Measurements from ENCODE around the gene PLAGL1.

Gene PLAGL1

GRCh38 chr6:143965503-143966171, 42.4 kb downstream of the PLAGL1 start:
- DNase-seq (ENCODE audit: low spot score): peak; percentile 71

DNA sequence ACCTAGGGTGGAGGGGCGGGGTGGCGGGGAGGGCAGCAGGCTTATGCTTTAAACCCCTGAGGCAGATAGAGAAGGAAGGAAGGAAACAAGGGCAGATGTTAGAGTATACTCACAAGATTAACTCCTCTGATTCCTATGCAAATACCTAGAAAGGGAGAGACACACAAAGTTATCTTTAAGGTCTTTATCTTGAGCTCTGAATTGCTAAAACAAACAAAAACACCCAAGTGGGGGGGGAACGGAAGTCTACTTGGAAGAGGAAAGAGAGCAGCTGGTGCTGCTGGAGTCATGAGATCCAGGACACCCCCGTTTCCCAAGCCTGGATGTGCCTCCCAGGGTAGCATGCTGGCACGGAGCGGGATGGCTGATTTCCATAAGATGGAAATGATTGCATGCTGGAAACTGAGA, 43.4 kb downstream of the PLAGL1 start:
- DNase-seq (ENCODE audit: low spot score): no peak

DNA sequence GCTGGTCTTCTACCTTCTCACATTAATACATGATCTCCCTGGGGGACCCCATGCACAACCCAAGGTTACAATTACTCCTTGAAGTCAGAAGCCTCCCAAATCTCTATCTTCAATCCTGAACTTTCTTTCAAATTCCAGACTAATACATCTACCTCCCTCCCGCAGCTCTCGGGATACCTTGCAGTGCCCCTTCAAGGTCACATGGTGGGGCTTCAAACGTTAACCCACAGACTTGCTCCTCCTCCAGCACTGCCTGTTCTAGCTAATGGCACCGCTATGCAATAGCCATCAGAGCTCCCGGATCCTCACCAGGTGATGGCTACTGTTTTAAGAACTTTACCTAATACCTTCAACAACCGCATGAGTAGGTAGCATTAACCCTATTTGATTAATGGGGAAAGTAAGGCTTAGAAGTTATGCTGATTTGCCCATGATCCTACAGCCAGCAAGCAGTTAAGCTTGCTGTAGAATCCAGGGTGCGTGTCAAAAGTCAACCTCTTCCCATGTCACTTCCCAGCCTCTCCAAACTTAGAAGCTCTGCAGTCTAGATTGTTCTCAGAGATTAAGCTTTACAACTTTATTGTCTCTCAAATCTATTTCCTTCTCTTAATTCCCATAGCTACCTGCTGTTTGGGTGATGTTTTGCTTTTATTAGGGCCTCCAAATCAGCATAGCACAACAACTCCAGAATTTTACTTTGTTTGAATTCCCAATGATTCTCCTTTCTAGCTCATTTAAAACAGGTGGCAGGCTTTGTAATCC, 44.7 kb downstream of the PLAGL1 start:
- DNase-seq (ENCODE audit: low spot score): no peak

- peak; percentile 64 for DNase-seq (ENCODE audit: low spot score)
Observed at GRCh38 chr6:143961886-143962878, 45.9 kb downstream of the PLAGL1 start.

GRCh38 chr6:143961066-143961465, 47.0 kb downstream of the PLAGL1 start:
- no peak for DNase-seq (ENCODE audit: low spot score)

DNA sequence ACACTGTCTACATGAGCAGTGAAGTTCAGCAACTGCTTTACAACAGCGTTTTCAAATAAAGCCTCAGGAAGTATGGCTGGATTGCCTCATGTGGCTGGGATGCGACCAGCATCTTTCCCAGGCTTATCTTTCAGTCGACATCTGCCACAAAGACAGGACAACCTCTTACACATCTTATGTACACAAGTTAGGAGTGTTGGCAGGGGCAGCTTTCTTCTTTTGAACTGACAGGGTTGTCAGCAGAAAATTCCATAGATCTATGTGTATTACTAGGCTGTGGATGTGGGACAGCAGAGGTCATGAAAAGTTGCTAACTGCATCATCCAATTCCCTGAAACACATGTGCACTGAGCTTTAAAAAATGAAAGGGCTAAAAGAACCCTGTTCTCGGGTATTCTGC, 48.1 kb downstream of the PLAGL1 start:
- DNase-seq (ENCODE audit: low spot score): no peak

DNA sequence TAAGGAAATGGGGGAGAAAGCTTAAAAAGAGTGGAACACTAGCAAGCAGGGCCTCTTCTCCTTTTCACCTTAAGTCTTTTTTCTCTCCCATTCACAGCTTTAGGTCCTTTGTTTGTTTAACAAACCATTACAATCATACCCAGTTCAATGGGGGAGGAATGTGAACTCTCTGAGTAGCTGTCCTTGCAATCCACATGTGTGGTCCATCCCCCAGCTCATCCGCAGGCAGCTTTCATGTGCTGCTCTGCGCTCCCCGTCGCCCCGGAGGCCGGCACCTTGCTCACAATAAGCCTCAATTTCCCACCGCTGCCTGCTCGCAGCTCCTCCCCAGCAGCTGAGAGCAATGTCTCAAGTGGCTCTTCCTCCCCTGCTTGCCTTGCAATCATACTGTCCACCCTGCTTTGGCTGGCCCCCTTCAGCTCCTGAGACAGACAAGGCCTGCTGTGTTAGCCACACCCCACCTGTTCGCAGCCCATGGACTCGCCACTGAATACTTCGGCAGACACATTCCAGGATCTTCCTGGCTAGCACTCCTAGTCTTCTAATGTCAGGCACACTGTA, 49.1 kb downstream of the PLAGL1 start:
- DNase-seq (ENCODE audit: low spot score): no peak

DNA sequence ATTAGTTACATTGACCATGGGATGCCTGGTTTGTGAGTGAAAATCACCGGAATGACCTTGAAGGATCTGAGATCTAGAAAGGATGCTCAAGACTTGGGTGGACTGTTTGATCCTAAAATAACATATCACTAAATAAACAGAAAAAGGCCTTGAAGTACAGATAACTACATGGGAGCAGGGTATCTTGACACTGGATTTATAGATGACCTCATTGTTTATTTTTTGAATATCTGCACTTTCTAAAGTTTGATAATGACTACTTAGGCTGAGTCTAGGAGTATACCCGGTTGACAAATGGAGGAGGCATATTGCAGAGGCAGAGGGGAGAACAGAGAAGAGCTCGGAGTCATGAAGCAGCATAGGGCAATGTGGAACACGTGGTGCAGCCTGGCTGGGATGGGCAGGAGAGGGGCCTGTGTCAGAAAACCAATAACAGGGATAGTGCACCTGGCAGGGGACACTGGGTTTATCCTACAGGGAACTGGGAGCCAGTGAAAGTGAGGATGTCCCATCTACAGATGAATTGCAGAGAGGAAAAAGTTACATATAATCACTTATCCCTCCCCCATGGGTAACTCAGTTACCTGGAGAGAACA, 50.3 kb downstream of the PLAGL1 start:
- DNase-seq (ENCODE audit: low spot score): no peak

DNA sequence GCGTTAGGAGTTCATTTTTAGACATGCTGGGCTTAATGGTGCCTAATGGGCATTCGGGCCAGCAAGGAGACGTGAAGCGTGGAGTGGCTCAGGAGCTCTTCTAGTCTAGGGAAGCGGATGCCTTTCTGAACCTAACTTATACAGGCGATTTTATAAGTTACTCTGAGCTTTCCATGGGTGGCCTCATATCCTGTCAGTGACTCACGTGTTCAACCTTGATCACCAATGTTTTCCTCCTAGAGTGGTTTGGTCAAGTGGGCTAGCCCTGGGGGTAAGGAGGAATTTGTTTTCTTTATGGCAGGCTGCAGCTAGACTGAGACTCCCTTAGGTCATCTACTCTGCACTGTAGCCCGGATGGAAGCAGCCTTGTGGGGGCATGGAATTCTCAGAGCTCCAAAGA, 52.1 kb downstream of the PLAGL1 start:
- no peak for DNase-seq (ENCODE audit: low spot score)

- DNase-seq (ENCODE audit: low spot score): no peak
Observed at GRCh38 chr6:143953922-143954321, 54.1 kb downstream of the PLAGL1 start.

DNA sequence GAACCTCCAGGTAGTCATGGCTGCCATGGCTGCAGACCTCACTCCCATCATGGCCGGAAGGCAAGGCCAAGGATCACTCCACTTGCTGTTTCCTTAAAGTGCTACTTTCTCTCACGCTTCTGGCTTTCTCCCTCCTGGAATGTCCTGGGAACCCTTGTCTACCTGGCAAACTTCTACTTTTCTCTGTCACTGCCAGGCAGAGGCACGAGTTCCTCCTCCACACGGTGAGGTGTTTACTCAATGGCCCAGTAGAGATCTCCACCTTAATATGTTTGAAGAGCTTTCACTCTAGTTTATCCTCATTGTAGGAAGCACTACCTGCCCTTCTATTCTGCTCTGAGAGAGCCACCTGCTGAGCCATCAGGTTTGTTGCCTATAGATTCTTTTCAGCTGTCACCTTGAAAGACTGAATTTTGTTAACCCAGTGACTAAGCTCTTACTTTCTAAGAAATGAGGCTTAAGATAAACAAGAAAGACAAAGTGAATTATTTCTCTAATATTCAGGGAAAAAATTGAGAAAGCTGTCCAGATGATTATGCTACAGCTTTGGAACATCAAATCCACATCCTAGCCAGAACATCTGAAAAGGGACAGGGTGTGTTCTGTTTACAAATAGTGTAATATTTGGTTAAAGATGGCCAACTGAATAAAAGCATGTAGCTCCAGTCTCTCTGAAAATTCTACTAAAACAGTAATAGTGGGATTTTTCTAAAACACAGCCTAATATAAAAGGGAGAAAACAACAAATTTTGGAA, 54.9 kb downstream of the PLAGL1 start:
- no peak for DNase-seq (ENCODE audit: low spot score)

GRCh38 chr6:143952060-143952778, 55.8 kb downstream of the PLAGL1 start:
- DNase-seq (ENCODE audit: low spot score): no peak

DNA sequence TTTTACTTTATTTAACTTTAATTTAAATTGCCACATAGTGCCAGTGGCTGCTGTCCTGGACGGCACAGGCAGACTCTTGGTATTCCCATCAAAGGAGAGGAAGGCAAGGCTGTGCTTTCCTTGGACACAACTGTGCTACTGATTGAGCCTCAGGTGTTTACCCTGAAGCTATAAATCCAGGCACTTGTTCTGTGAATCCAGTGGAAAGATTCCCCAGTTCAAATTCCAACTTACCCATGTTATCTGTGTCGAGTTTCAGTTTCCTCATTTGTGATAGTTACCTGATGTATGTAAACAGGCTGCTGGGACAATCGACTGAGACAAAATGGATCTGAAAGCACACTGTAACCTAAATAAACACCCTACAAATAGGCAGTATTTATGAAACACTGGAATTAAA, 57.2 kb downstream of the PLAGL1 start:
- no peak for DNase-seq (ENCODE audit: low spot score)

GRCh38 chr6:143949962-143950361, 58.1 kb downstream of the PLAGL1 start:
- DNase-seq (ENCODE audit: low spot score): no peak

DNA sequence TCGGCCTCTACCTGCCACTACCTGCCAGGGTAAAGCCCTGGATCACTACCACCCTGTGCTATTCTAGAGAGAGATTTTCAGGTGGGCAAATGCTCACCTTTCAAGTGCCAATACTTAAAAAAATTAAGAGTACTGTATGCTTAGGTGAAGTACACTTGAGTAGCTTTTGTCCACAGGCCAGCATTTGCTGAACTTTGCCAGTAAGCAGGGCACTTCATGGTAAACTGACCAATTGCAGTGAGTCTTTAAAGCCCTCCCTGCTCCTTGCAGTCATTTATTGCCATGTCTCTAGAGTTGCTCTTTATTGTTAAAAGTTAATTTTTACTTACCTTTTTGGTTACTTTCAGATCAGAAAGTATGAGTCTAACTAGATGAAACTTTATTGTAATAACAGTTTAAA, 58.5 kb downstream of the PLAGL1 start:
- DNase-seq (ENCODE audit: low spot score): no peak

DNA sequence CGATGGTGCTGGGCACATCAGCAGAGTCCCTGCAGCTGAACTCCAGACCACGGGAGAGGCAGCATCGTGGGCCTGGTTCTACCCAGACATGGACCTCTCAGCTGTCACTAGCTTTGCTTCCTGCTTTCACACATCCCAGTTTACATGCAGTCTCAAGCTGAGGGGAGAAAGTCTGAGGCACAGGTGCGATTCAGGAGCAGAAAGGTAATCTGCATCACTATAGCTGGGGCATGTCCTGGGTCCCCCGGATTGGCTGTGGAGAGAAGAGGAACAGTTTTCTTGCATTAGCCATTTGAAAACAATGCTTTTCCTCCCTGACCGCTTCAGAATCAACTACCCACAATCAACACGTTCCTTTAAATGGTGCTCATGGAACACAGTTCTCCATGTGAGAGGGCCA, 59.9 kb downstream of the PLAGL1 start:
- no peak for DNase-seq (ENCODE audit: low spot score)

DNA sequence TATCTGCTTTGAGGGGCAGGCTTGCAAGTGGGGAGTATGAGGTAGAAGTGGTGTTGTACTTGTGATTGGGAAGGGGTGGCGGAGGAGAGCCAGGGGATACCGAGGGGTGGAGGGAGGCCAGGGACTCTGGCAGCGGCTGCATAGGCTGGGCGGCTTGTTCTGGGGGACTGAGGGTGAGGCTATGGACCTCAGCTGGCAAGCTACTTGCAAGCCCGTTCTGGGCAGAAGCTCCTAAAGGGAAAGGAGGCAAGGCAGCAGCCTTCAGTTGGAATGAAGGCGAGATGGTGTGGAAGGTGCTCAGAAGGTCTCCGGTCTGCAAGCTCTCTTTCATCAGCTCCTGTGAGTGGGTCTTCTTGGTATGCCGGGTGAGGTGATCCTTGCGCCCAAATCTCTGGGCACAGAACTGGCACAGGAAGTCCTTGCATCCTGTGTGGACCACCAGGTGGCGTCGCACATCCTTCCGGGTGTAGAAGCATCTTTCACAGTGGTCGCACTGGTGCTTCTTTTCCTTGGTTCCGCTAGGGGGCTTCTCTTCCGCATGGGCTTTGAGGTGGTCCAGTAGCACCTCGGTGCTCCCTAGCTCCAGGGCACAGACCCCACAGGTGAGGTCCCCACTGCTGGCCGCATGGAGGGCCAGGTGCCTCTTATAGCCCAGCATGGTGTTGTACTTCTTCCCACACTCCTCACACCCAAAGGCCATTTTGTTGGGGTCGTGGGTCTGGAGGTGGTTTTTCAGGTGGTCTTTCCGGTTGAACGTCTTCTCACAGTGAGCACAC, 66.0 kb downstream of the PLAGL1 start:
- DNase-seq (ENCODE audit: low spot score): peak; percentile 71

GRCh38 chr6:143940011-143940597, 68.0 kb downstream of the PLAGL1 start:
- DNase-seq (ENCODE audit: low spot score): peak; percentile 59

- no peak for DNase-seq (ENCODE audit: low spot score)
Observed at GRCh38 chr6:143939364-143939763, 68.7 kb downstream of the PLAGL1 start.
